Measurements from ENCODE around the gene NBEAL2.
"Not testable (repeated sequence)": the region's sequence is repeated elsewhere in the genome, so short reads cannot be mapped to it uniquely, and the experiment has no call there.

NBEAL2 gene

GRCh38 chr3:46957092-46957820 lies 22.2 kb upstream of the NBEAL2 start:
- FAIRE-seq (no peak), DNase-seq (ENCODE audit: insufficient read length) (no peak)
- TF ChIP-seq TAF1 (IDR thresholded peaks at IDR 0.05; ENCODE audit: borderline replicate concordance, low read depth, low read length): no peak
- TF ChIP-seq POLR2A (IDR thresholded peaks at IDR 0.05; ENCODE audit: low read depth, low read length): no peak
- no peak for TF ChIP-seq POLR2AphosphoS5 (IDR thresholded peaks at IDR 0.05; ENCODE audit: low read depth, low read length)

GRCh38 chr3:46958467-46959160 lies 20.9 kb upstream of the NBEAL2 start:
- no peak for TF ChIP-seq POLR2A (IDR thresholded peaks at IDR 0.05; ENCODE audit: low read depth, low read length)
- TF ChIP-seq POLR2AphosphoS5 (IDR thresholded peaks at IDR 0.05; ENCODE audit: low read depth, low read length): no peak
- no peak for TF ChIP-seq TAF1 (IDR thresholded peaks at IDR 0.05; ENCODE audit: borderline replicate concordance, low read depth, low read length)
- DNase-seq (ENCODE audit: insufficient read length) (no peak), FAIRE-seq (no peak)

GRCh38 chr3:46959161-46959511 lies 20.3 kb upstream of the NBEAL2 start:
- no peak for TF ChIP-seq TAF1 (IDR thresholded peaks at IDR 0.05; ENCODE audit: borderline replicate concordance, low read depth, low read length)
- TF ChIP-seq POLR2AphosphoS5 (IDR thresholded peaks at IDR 0.05; ENCODE audit: low read depth, low read length): no peak
- no peak for TF ChIP-seq POLR2A (IDR thresholded peaks at IDR 0.05; ENCODE audit: low read depth, low read length)

GRCh38 chr3:46960081-46960701 lies 19.3 kb upstream of the NBEAL2 start:
- no peak for DNase-seq (ENCODE audit: insufficient read length)
- no peak for TF ChIP-seq TAF1 (IDR thresholded peaks at IDR 0.05; ENCODE audit: borderline replicate concordance, low read depth, low read length)
- no peak for TF ChIP-seq POLR2A (IDR thresholded peaks at IDR 0.05; ENCODE audit: low read depth, low read length)
- no peak for TF ChIP-seq POLR2AphosphoS5 (IDR thresholded peaks at IDR 0.05; ENCODE audit: low read depth, low read length)
- FAIRE-seq: peak; percentile 36

More at GRCh38 chr3:46959161-46959511, 20.3 kb upstream of the NBEAL2 start:
- FAIRE-seq: no peak
- no peak for DNase-seq (ENCODE audit: insufficient read length)

DNA sequence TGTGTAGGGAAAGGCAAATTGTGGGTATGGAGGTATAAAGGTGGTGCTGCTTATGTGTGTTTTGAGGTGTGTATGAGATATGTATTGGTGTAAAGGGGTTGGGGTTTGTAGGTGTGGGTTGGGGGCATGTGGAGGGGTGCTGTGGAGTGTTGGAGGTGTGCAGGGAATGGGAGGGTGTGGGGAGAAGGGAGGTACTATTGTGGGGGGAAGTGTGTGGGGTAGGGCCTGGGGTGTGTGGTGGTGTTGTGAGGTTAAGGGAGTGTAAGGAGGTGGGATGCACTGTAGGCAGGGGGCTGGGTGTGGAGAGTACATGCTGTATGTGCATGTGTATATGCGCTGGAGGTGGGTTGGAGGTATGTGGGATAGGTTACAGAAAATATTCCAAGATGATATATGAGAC lies 18.6 kb upstream of the NBEAL2 start:
- no peak for TF ChIP-seq POLR2AphosphoS5 (IDR thresholded peaks at IDR 0.05; ENCODE audit: low read depth, low read length)
- no peak for TF ChIP-seq POLR2A (IDR thresholded peaks at IDR 0.05; ENCODE audit: low read depth, low read length)
- no peak for TF ChIP-seq TAF1 (IDR thresholded peaks at IDR 0.05; ENCODE audit: borderline replicate concordance, low read depth, low read length)
- FAIRE-seq (no peak), DNase-seq (ENCODE audit: insufficient read length) (no peak)

DNA sequence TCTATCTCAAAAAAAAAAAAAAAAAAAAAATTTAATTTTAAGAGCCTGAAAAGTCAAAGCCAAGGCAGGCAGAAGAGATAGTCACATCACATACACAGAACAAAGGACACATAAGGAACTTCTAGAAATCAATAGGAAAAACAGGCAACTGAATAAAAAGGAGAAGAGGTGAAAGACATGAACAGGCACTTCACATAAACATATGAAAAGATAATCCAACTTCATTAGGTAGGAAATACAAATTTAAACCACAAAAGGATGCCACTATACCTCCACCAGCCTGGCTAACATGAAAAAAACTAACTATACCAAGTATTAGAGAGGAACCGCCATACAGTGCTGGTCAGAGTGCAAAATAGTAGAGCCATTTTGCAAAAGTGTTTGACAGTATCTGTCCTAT lies 17.0 kb upstream of the NBEAL2 start:
- TF ChIP-seq POLR2A (IDR thresholded peaks at IDR 0.05; ENCODE audit: low read depth, low read length) (no peak), POLR2AphosphoS5 (IDR thresholded peaks at IDR 0.05; ENCODE audit: low read depth, low read length) (no peak), TAF1 (IDR thresholded peaks at IDR 0.05; ENCODE audit: borderline replicate concordance, low read depth, low read length) (no peak)
- FAIRE-seq (no peak), DNase-seq (ENCODE audit: insufficient read length) (no peak)

DNA sequence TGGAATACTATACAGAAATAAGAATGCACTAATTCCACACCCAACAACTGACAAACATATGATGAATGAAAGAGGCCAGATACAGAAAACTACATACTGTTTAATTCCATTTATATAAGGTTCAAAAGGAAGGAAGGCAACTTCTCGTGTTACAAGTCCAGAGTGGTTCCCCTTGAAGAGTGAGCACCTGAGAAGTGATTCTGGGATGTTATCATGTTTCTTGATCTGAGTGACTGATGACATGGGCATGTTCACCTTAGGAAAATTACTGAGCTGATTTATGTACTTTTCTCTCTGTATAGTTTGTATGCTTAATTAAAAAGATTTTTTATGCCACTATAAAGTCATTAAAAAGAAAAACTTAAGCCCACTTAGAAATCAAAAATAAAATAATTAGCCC lies 16.5 kb upstream of the NBEAL2 start:
- no peak for FAIRE-seq
- no peak for TF ChIP-seq POLR2A (IDR thresholded peaks at IDR 0.05; ENCODE audit: low read depth, low read length)
- TF ChIP-seq POLR2AphosphoS5 (IDR thresholded peaks at IDR 0.05; ENCODE audit: low read depth, low read length): no peak
- TF ChIP-seq TAF1 (IDR thresholded peaks at IDR 0.05; ENCODE audit: borderline replicate concordance, low read depth, low read length): no peak
- no peak for DNase-seq (ENCODE audit: insufficient read length)

DNA sequence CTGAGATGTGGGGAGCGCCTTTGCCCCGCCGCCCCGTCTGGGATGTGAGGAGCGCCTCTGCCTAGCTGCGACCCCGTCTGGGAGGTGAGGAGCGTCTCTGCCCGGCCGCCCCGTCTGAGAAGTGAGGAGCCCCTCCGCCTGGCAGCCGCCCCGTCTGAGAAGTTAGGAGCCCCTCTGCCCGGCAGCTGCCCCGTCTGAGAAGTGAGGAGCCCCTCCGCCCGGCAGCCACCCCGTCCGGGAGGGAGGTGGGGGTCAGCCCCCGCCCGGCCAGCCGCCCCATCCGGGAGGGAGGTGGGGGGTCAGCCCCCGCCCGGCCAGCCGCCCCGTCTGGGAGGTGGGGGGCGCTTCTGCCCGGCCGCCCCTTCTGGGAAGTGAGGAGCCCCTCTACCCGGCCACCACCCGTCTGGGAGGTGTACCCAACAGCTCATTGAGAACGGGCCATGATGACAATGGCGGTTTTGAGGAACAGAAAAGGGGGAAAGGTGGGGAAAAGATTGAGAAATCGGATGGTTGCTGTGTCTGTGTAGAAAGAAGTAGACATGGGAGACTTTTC lies 15.4 kb upstream of the NBEAL2 start:
- not testable (repeated sequence) for DNase-seq (ENCODE audit: insufficient read length); FAIRE-seq

DNA sequence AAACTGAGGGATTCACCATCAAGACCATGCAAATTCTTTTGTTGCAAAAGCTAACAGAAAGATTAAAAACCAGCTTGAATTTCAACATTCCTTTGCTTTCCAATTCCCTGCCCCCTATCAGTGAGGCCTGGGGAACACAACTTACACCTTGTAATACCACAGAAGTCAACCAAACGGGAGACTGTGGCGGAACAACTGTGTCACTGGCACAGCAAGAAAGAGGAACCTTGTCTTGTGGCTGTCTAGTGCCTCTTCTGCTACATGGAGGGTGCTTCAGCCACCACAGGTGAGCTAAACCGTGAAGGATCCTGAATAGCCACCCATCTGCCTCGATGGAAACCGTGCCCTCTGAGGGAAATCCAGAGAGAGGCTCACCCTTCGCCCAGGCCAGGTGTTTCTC lies 14.3 kb upstream of the NBEAL2 start:
- TF ChIP-seq POLR2AphosphoS5 (IDR thresholded peaks at IDR 0.05; ENCODE audit: low read depth, low read length): no peak
- TF ChIP-seq POLR2A (IDR thresholded peaks at IDR 0.05; ENCODE audit: low read depth, low read length): no peak
- TF ChIP-seq TAF1 (IDR thresholded peaks at IDR 0.05; ENCODE audit: borderline replicate concordance, low read depth, low read length): no peak
- FAIRE-seq (no peak), DNase-seq (ENCODE audit: insufficient read length) (no peak)

GRCh38 chr3:46966811-46967210 lies 12.7 kb upstream of the NBEAL2 start:
- TF ChIP-seq POLR2A (IDR thresholded peaks at IDR 0.05; ENCODE audit: low read depth, low read length): no peak; the same call in 1 of the 2 replicates
- no peak for TF ChIP-seq POLR2AphosphoS5 (IDR thresholded peaks at IDR 0.05; ENCODE audit: low read depth, low read length)
- TF ChIP-seq TAF1 (IDR thresholded peaks at IDR 0.05; ENCODE audit: borderline replicate concordance, low read depth, low read length): no peak

GRCh38 chr3:46968783-46969428 lies 10.6 kb upstream of the NBEAL2 start:
- FAIRE-seq: peak; percentile 68
- TF ChIP-seq POLR2A (IDR thresholded peaks at IDR 0.05; ENCODE audit: low read depth, low read length) (no peak), POLR2AphosphoS5 (IDR thresholded peaks at IDR 0.05; ENCODE audit: low read depth, low read length) (no peak), TAF1 (IDR thresholded peaks at IDR 0.05; ENCODE audit: borderline replicate concordance, low read depth, low read length) (no peak)
- no peak for DNase-seq (ENCODE audit: insufficient read length)

More at GRCh38 chr3:46966811-46967210, 12.7 kb upstream of the NBEAL2 start:
- DNase-seq (ENCODE audit: insufficient read length) (no peak), FAIRE-seq (no peak)

Measured in GM12892 (cell line).